Body of pancreas (tissue), 4 donors: ENCODE data around the gene TENT5C.

Source experiments
- POLR2A ChIP-seq, 3 donors: fragments of 450-650 bp; IDR thresholded peaks; one replicate each; pipeline ENCODE4 v1.6.1; 2016; ENCODE audit warnings: antibody characterized with exemption in 3 of 3, mild to moderate bottlenecking in 2 of 3
- TF ChIP-seq, protein P1 (sequence below), 7 experiments: fragments of 450-650 bp in 4 of 7; fragments of 200-600 bp in 3 of 7; sonication (generic) in 3 of 7; IDR thresholded peaks; one replicate each; pipeline ENCODE4 v1.5.1; 2016 to 2019; ENCODE audit warnings: antibody characterized with exemption in 7 of 7

DNA sequence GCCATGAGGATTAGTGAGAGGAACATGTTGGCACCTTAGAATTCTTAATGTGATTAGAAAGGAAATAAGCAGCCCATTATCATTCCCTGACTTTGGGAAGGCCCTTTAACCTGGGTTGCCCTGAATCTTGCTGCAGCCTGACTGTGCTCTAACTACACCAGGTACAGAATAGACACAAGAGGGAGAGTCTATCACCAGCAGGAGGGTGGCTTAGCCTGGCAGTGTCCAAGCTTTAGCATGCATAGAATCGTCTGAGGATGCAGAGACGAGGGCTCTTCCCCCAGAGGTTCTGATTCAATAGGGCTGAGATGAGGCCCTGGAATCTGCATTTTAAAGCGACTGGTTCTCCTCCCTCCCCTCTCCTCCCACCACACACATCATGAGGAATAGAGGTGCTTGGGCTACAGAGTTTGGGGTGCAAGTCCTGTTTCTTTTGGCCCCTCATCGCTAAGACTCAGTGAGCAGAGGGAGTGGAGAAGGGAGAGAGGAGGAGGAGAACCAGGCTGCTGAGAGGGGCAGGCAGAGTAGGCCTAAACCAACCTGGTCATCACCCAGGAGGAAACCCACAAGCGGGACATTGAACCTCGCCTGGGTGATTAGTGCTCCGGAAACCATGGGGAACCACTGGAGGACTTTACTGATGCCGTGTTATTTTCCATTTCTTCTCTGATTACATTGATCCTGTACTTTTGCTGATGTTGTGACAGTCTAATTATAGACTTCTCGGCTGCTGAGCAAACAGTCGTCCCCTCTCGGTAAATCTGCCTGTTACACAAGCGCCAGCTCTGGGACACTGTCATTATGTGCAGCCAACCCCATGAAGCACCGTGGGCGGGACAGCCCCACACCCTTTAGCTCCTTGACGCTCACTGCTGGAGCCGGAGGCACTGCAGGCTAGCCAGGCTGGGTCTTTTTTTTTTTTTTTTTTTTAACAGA, 6.3 kb upstream of the TENT5C start:
- TF ChIP-seq, protein P1, sequence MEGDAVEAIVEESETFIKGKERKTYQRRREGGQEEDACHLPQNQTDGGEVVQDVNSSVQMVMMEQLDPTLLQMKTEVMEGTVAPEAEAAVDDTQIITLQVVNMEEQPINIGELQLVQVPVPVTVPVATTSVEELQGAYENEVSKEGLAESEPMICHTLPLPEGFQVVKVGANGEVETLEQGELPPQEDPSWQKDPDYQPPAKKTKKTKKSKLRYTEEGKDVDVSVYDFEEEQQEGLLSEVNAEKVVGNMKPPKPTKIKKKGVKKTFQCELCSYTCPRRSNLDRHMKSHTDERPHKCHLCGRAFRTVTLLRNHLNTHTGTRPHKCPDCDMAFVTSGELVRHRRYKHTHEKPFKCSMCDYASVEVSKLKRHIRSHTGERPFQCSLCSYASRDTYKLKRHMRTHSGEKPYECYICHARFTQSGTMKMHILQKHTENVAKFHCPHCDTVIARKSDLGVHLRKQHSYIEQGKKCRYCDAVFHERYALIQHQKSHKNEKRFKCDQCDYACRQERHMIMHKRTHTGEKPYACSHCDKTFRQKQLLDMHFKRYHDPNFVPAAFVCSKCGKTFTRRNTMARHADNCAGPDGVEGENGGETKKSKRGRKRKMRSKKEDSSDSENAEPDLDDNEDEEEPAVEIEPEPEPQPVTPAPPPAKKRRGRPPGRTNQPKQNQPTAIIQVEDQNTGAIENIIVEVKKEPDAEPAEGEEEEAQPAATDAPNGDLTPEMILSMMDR (IDR thresholded peaks at IDR 0.05) = no peak
- TF ChIP-seq POLR2A (IDR thresholded peaks at IDR 0.05) = no peak
